OCI-LY7 (cell line): ENCODE results near the gene LYSMD4. TPM values are rescaled to one million over a fixed set of nuclear protein-coding genes. Genes with fewer than 3 reads are reported as not detected.

ENCODE experiments used
- BruUV-seq: library from RNA; stranded (reverse); fragments of 400-500 nt; replicated peaks from 2 replicates; lab custom pipeline; 2021; lab: Mats Ljungman, UMichigan
- CTCF ChIA-PET: fragments of 300-600 bp; sonication (Branson Sonifier 250); formaldehyde crosslinking; loops from one replicate; lab custom pipeline; 2022; ENCODE audit warnings: antibody characterized with exemption; ENCODE audit not compliant: unreplicated experiment; lab: Charles Lee
- POLR2A ChIA-PET: fragments of 300-600 bp; sonication (Branson Sonifier 250); formaldehyde crosslinking; loops from one replicate; lab custom pipeline; 2022; ENCODE audit warnings: antibody characterized with exemption; lab: Charles Lee
- DNase-seq: peaks from one replicate; pipeline ENCODE4 v3.0.0-alpha.2; 2015; ENCODE audit warnings: low spot score
- H2AFZ ChIP-seq: fragments of 200-600 bp; sonication (generic), shearing (Covaris generic); 2 replicates; pipeline ENCODE4 v1.6.1; 2014; ENCODE audit warnings: mild to moderate bottlenecking, antibody characterized with exemption, low read length, moderate library complexity
- H3K27ac ChIP-seq: fragments of 200-600 bp; sonication (generic); 2 replicates; pipeline ENCODE4 v1.5.1; 2014; ENCODE audit warnings: mixed run types, low read depth, mild to moderate bottlenecking, moderate library complexity, low read length, inconsistent platforms; ENCODE audit not compliant: poor library complexity, severe bottlenecking
- H3K36me3 ChIP-seq: fragments of 200-600 bp; sonication (generic); 2 replicates; pipeline ENCODE4 v1.6.1; 2014; ENCODE audit warnings: mild to moderate bottlenecking, antibody characterized with exemption, low read length, moderate library complexity, mixed read lengths; ENCODE audit not compliant: insufficient read depth
- H3K4me1 ChIP-seq: fragments of 200-600 bp; sonication (generic); 2 replicates; pipeline ENCODE4 v1.5.1; 2014; ENCODE audit warnings: mild to moderate bottlenecking, low read length; ENCODE audit not compliant: insufficient read depth, poor library complexity, severe bottlenecking
- H3K4me2 ChIP-seq: fragments of 200-600 bp; sonication (generic); 2 replicates; pipeline ENCODE4 v1.6.1; 2014; ENCODE audit warnings: mild to moderate bottlenecking, low read length
- H3K4me3 ChIP-seq: fragments of 200-600 bp; sonication (generic); 2 replicates; pipeline ENCODE4 v1.5.1; 2014; ENCODE audit warnings: mild to moderate bottlenecking, low read depth, low read length; ENCODE audit not compliant: poor library complexity, severe bottlenecking
- H3K79me2 ChIP-seq: fragments of 200-600 bp; sonication (generic); 2 replicates; pipeline ENCODE4 v1.6.1; 2016; ENCODE audit warnings: low read depth, mild to moderate bottlenecking, low read length, moderate library complexity, mixed read lengths; ENCODE audit not compliant: insufficient read depth
- H3K9me2 ChIP-seq: fragments of 200-600 bp; sonication (generic); 2 replicates; pipeline ENCODE4 v1.6.1; 2016; ENCODE audit warnings: mild to moderate bottlenecking, low read length, mixed read lengths; ENCODE audit not compliant: insufficient read depth
- H3K9me3 ChIP-seq: fragments of 200-600 bp; sonication (generic); 2 replicates; pipeline ENCODE4 v1.6.1; 2014; ENCODE audit warnings: mild to moderate bottlenecking, mixed run types, low read length, mixed read lengths
- H4K20me1 ChIP-seq: fragments of 200-600 bp; sonication (generic); 2 replicates; pipeline ENCODE4 v1.6.1; 2014; ENCODE audit warnings: mild to moderate bottlenecking, antibody characterized with exemption, low read length, moderate library complexity, mixed read lengths; ENCODE audit not compliant: insufficient read depth
- CTCF ChIP-seq: fragments of 200-600 bp; sonication (generic); conservative IDR thresholded peaks from 2 replicates; pipeline ENCODE4 v1.5.1; 2014; ENCODE audit warnings: mild to moderate bottlenecking, antibody characterized with exemption, low read length, moderate library complexity, mixed read lengths
- EZH2phosphoT487 ChIP-seq: fragments of 200-600 bp; sonication (generic); IDR thresholded peaks from 2 replicates; pipeline ENCODE4 v1.6.1; 2018; ENCODE audit warnings: low read depth, borderline replicate concordance, mild to moderate bottlenecking, mixed run types, antibody characterized with exemption, low read length, moderate library complexity, mixed read lengths
- intact Hi-C: fragments of 100-400 bp; cut with micrococcal nuclease; formaldehyde crosslinking; loops from one replicate; pipeline ENCODE4 v1.10.0; 2022; ENCODE audit not compliant: unreplicated experiment
- small RNA-seq: library from RNA; depleted of rRNA; stranded (forward); fragments of <200 nt; gene quantifications from one replicate; pipeline ENCODE3, GENCODE V24; 2014
- total RNA-seq, 2 experiments: library from RNA; depleted of rRNA in 1 of 2; stranded (reverse); fragments of >200 nt in 1 of 2; shearing (Covaris generic) in 1 of 2; gene quantifications; 2 replicates each; pipeline ENCODE4 v1.2.3, GENCODE V29; 2014 to 2022

Gene LYSMD4
- total RNA-seq, 2 experiments from 2014 or later = 6.5 to 7.7 TPM

DNA sequence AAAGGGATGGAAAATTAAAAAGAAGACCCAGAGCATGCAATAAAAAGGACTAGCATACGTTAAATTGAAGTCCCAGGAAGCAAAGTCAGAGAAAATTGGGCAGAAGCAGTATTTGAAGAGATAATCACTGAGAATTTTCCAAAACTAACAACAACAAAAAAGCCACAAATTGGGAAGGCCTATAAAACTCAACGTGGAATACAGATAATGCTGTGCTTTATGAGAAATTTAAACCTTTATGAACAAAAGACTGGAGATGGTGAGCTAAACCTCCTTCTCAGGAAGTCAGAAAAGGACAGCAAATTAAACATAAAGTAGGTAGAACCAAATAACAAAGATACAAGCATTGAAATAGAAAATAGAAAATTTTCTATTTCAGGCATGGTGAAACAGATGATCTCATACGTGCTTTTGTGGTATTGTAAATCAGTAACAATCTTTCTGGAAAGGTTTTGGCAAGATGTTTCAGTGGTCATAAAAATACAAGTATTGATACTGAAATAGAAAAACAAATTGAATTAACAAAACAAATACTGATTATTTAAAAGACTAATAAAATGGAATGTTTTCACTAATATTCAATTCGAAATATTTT, 55.6 kb downstream of the LYSMD4 start:
- ChIA-PET POLR2A (interaction anchor here (1.0 kb wide), 1 partner anchor 145 kb away, joined by 3 read pairs; no protein-coding TSS in a partner anchor), CTCF (no interaction called here)

More for the DNA sequence above, 55.6 kb downstream of the LYSMD4 start:
- Histone ChIP-seq H3K79me2 (no peaks in the 10 kb centered on the region), H3K27ac (no peak overlapping the region), H3K4me1 (peaks cover 4% of the 10 kb centered on the region), H3K36me3 (peaks cover 63% of the 10 kb centered on the region), H3K4me3 (no peak overlapping the region), H2AFZ (no peak overlapping the region), H3K4me2 (no peak overlapping the region), H3K9me3 (no peaks in the 10 kb centered on the region), H3K9me2 (no peaks in the 10 kb centered on the region), H4K20me1 (no peaks in the 10 kb centered on the region)
- BruUV-seq = no TSS peak
- DNase-seq = no peak
- intact Hi-C loops = no loop called here
- no peak for TF ChIP-seq EZH2phosphoT487
- no peak for TF ChIP-seq CTCF

Small RNAs within 50 kb of the gene (small RNA-seq; reads per million reads assigned to genes)
- gene RF00019 = not detected

Other genes with a start within 250 kb of the LYSMD4 start
- 27.3 and 28.0 TPM in 2 replicates for gene MEF2A, start 167.5 kb downstream of the LYSMD4 start, total RNA-seq (2014; rRNA removed; shearing (Covaris generic))
- gene MEF2A, start 167.5 kb downstream of the LYSMD4 start, total RNA-seq (2022) = 33.5 and 38.2 TPM in 2 replicates